Measurements from ENCODE around the gene LCN6.

DNA sequence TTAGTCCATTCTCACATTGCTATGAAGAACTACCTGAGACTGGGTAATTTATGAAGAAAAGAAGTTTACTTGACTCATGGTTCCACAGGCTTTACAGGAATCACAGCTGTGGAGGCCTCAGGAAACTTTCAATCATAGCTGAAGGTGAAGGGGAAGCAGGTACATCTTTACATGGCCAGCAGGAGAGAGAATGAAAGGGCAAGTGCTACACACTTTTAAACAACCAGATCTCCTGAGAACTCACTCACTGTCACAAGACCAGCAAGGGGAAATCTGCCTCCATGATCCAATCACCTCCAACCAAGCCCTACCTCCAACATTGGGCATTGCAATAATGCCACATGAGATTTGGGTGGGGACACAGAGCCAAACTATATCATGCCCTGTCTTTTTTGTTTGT is 3.5 kb upstream of the LCN6 start:
- TF ChIP-seq, protein P1, sequence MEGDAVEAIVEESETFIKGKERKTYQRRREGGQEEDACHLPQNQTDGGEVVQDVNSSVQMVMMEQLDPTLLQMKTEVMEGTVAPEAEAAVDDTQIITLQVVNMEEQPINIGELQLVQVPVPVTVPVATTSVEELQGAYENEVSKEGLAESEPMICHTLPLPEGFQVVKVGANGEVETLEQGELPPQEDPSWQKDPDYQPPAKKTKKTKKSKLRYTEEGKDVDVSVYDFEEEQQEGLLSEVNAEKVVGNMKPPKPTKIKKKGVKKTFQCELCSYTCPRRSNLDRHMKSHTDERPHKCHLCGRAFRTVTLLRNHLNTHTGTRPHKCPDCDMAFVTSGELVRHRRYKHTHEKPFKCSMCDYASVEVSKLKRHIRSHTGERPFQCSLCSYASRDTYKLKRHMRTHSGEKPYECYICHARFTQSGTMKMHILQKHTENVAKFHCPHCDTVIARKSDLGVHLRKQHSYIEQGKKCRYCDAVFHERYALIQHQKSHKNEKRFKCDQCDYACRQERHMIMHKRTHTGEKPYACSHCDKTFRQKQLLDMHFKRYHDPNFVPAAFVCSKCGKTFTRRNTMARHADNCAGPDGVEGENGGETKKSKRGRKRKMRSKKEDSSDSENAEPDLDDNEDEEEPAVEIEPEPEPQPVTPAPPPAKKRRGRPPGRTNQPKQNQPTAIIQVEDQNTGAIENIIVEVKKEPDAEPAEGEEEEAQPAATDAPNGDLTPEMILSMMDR (conservative IDR thresholded peaks at IDR 0.05 in 1 of 2, IDR thresholded peaks at IDR 0.05 in 1 of 2; ENCODE audit: extremely low read depth in 1 of 2, insufficient read depth in 1 of 2, low read depth in 1 of 2, low read length in 2 of 2): no peak
- TF ChIP-seq EZH2 (IDR thresholded peaks at IDR 0.05; ENCODE audit: borderline replicate concordance, low read length): no peak
